GM23338 (cell line): ENCODE measurements around the gene DRD4. TPM values are rescaled to one million over a fixed set of nuclear protein-coding genes. Genes with fewer than 3 reads are reported as not detected.

Source experiments
- ATAC-seq: fragments of 200-7000 bp; cut with Tn5 transposase; 3 replicates; pipeline ENCODE4 v1.9.1; 2020
- DNase-seq: peaks from one replicate; pipeline ENCODE4 v3.0.0-alpha.2; 2015; ENCODE audit warnings: low spot score
- H2AFZ ChIP-seq: fragments of 200-600 bp; sonication (generic); 2 replicates; pipeline ENCODE4 v1.8.0; 2016; ENCODE audit warnings: antibody characterized with exemption, mild to moderate bottlenecking, moderate library complexity
- H3F3A ChIP-seq: fragments of 200-600 bp; sonication (generic); replicated peaks from 2 replicates; pipeline ENCODE4 v1.8.0; 2017; ENCODE audit warnings: antibody characterized with exemption, mixed run types, low read depth
- H3K27ac ChIP-seq: fragments of 200-600 bp; sonication (generic); 2 replicates; pipeline ENCODE4 v1.6.1; 2016; ENCODE audit warnings: low read depth
- H3K27me3 ChIP-seq: fragments of 200-600 bp; sonication (generic); 2 replicates; pipeline ENCODE4 v1.8.0; 2016; ENCODE audit warnings: mild to moderate bottlenecking, mixed run types, moderate library complexity; ENCODE audit not compliant: insufficient read depth
- H3K36me3 ChIP-seq: fragments of 200-600 bp; sonication (generic); 2 replicates; pipeline ENCODE4 v1.8.0; 2016; ENCODE audit warnings: mild to moderate bottlenecking; ENCODE audit not compliant: insufficient read depth
- H3K4me1 ChIP-seq: fragments of 200-600 bp; sonication (generic); 2 replicates; pipeline ENCODE4 v1.8.0; 2016; ENCODE audit warnings: mild to moderate bottlenecking, moderate library complexity; ENCODE audit not compliant: insufficient read depth
- H3K4me2 ChIP-seq: fragments of 200-600 bp; sonication (generic); 2 replicates; pipeline ENCODE4 v1.7.1; 2017; ENCODE audit warnings: mixed run types
- H3K4me3 ChIP-seq: fragments of 200-600 bp; sonication (generic); 2 replicates; pipeline ENCODE4 v1.6.1; 2016; ENCODE audit warnings: mixed run types
- H3K79me2 ChIP-seq: fragments of 200-600 bp; sonication (generic); replicated peaks from 2 replicates; pipeline ENCODE4 v1.8.0; 2017; ENCODE audit warnings: mild to moderate bottlenecking; ENCODE audit not compliant: insufficient read depth
- H3K9me2 ChIP-seq: fragments of 200-600 bp; sonication (generic); 2 replicates; pipeline ENCODE4 v1.8.0; 2017; ENCODE audit not compliant: insufficient read depth
- H4K20me1 ChIP-seq: fragments of 200-600 bp; sonication (generic); replicated peaks from 2 replicates; pipeline ENCODE4 v1.8.0; 2017; ENCODE audit warnings: mild to moderate bottlenecking; ENCODE audit not compliant: insufficient read depth
- H3K27ac Mint-ChIP-seq: 2 replicates; pipeline ENCODE4 v1.8.0; 2020; ENCODE audit warnings: inconsistent platforms, mild to moderate bottlenecking, moderate library complexity, mixed read lengths
- H3K27me3 Mint-ChIP-seq: 3 replicates; pipeline ENCODE4 v1.8.0; 2022; ENCODE audit warnings: low read depth, mild to moderate bottlenecking, moderate library complexity, mixed read lengths, inconsistent platforms; ENCODE audit not compliant: insufficient read depth, poor library complexity
- H3K36me3 Mint-ChIP-seq: 3 replicates; pipeline ENCODE4 v1.8.0; 2021; ENCODE audit warnings: low read depth, mild to moderate bottlenecking, inconsistent platforms, moderate library complexity, mixed read lengths
- H3K4me1 Mint-ChIP-seq: 3 replicates; pipeline ENCODE4 v1.8.0; 2020; ENCODE audit warnings: mild to moderate bottlenecking, inconsistent platforms, mixed read lengths
- H3K4me3 Mint-ChIP-seq: 3 replicates; pipeline ENCODE4 v1.8.0; 2021; ENCODE audit warnings: moderate library complexity, mild to moderate bottlenecking, inconsistent platforms, mixed read lengths
- H3K9me3 Mint-ChIP-seq: 3 replicates; pipeline ENCODE4 v1.8.0; 2020; ENCODE audit warnings: moderate library complexity, mild to moderate bottlenecking, inconsistent platforms, mixed read lengths
- CREB1 ChIP-seq: fragments of 250-450 bp; sonication (Bioruptor Pico); IDR thresholded peaks from 2 replicates; pipeline ENCODE4 v1.5.0; 2020; ENCODE audit warnings: low read depth, mild to moderate bottlenecking, moderate library complexity
- CTCF ChIP-seq, 2 experiments: fragments of 200-600 bp in 1 of 2; sonication (generic) in 1 of 2; conservative IDR thresholded peaks; 2 replicates each; pipeline versions ENCODE4 v1.5.1 to v1.6.1; 2016 to 2017; ENCODE audit warnings: antibody characterized with exemption in 2 of 2, low read depth in 2 of 2, mild to moderate bottlenecking in 2 of 2, moderate library complexity in 1 of 2
- EZH2 ChIP-seq: fragments of 200-600 bp; sonication (generic); IDR thresholded peaks from one replicate; pipeline ENCODE4 v1.8.0; 2017; ENCODE audit warnings: antibody characterized with exemption, mild to moderate bottlenecking, low read depth; ENCODE audit not compliant: unreplicated experiment
- EZH2phosphoT487 ChIP-seq: fragments of 200-600 bp; sonication (generic); IDR thresholded peaks from one replicate; pipeline ENCODE4 v1.8.1; 2018; ENCODE audit warnings: antibody characterized with exemption; ENCODE audit not compliant: unreplicated experiment
- NANOG ChIP-seq: IDR thresholded peaks from 2 replicates; pipeline ENCODE4 v1.6.1; 2016; ENCODE audit warnings: antibody characterized with exemption, borderline replicate concordance
- POLR2AphosphoS5 ChIP-seq: IDR thresholded peaks from 2 replicates; pipeline ENCODE4 v1.6.1; 2016; ENCODE audit warnings: antibody characterized with exemption, low read depth
- REST ChIP-seq: IDR thresholded peaks from one replicate; pipeline ENCODE4 v1.6.1; 2018; ENCODE audit warnings: antibody characterized with exemption; ENCODE audit not compliant: unreplicated experiment
- STAT1 ChIP-seq: IDR thresholded peaks from one replicate; pipeline ENCODE4 v1.6.1; 2016; ENCODE audit warnings: antibody characterized with exemption; ENCODE audit not compliant: unreplicated experiment
- ZNF114 ChIP-seq: fragments of 250-450 bp; sonication (Bioruptor Pico); IDR thresholded peaks from 2 replicates; pipeline ENCODE4 v1.5.0; 2020; ENCODE audit warnings: mild to moderate bottlenecking, moderate library complexity
- ZNF331 ChIP-seq: fragments of 250-450 bp; sonication (Bioruptor Pico); IDR thresholded peaks from 2 replicates; pipeline ENCODE4 v1.5.0; 2020; ENCODE audit warnings: low read depth, mild to moderate bottlenecking, moderate library complexity
- polyA plus RNA-seq: library from polyadenylated mRNA; unstranded; fragments of >200 nt; fragmentation: Nextera tagmentation; extraction: Ambion mirVana; gene quantifications from 2 replicates; pipeline ENCODE4 v1.2.1, GENCODE V29; 2016
- total RNA-seq: library from RNA; depleted of rRNA; stranded (reverse); fragments of >200 nt; shearing (Covaris generic); gene quantifications from 2 replicates; pipeline ENCODE4 v1.2.3, GENCODE V29; 2014

Gene DRD4
- total and polyA plus RNA-seq, 2 experiments from 2014 or later = 1.0 to 1.8 TPM

- no peak overlapping the region for H3K27ac ChIP-seq
- H3K4me3 Mint-ChIP-seq = no peak overlapping the region
- H3K27me3 Mint-ChIP-seq = peaks cover 10% of the 10 kb centered on the region
- TF ChIP-seq ZNF331 (CRISPR knock-in tag) = no peak
- 0 out of 2 replicates have a peak, but pooled peaks cover 8% of the 10 kb centered on the region for H4K20me1 ChIP-seq
- DNase-seq = no peak
- H3K4me3 ChIP-seq = no peak overlapping the region
- peaks cover 14% of the 10 kb centered on the region for H3F3A ChIP-seq
- H3K4me1 ChIP-seq = peaks cover 11% of the 10 kb centered on the region; the same call in 1 of the 2 replicates
- no peak for ATAC-seq
- H3K36me3 ChIP-seq = no peaks in the 10 kb centered on the region
- no peaks in the 10 kb centered on the region for H3K27me3 ChIP-seq
- no peak overlapping the region for H3K27ac Mint-ChIP-seq
- H3K4me2 ChIP-seq = no peak overlapping the region
- no peaks in the 10 kb centered on the region for H3K9me3 Mint-ChIP-seq
- H2AFZ ChIP-seq = no peak overlapping the region
- H3K9me2 ChIP-seq = no peaks in the 10 kb centered on the region
- H3K4me1 Mint-ChIP-seq = no peaks in the 10 kb centered on the region; the same call in 2 of the 3 replicates
- H3K36me3 Mint-ChIP-seq = no peaks in the 10 kb centered on the region; the same call in 2 of the 3 replicates
- no peaks in the 10 kb centered on the region for H3K79me2 ChIP-seq
Measured at GRCh38 chr11:617912-618682, 19.0 kb upstream of the DRD4 start.

DNA sequence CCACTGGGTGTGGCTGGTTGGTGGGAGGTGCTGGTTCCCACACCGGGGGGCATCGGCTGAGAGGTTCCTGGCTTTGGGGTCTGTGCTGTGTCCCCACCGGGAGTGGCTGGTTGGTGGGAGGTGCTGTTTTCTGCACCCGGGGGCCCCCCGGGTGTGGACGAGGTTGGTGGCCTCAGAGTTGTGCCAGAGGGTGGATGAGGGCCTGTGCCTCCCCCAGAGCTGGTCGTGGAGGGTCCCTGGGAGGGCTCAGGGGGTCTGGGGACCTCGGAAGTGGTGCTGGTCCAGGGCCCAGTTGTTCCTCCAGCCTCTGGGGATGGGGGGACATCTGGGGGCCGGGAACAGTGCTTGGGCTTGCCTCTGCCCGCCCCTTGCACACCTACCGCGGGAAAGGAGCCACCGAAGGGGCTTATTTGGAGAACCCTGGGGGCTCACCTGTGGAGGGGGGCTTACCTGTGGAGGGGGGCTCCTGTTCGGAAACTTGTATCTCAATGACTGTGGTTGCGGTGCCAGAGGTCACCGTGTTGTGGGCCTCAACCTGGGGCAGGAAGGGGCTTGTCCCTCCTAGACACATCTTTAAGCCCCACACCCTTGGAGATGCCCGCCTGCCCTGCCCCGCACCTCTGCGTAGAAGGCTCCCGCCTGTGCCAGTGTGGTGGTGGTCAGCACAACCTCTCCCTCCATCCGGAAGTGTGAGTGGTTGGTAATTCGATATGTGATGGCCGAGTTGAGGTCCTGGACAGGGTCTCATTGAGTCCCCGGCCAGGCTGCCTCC is 18.0 kb upstream of the DRD4 start:
- no peak overlapping the region for H3K4me2 ChIP-seq
- H2AFZ ChIP-seq = no peak overlapping the region
- H4K20me1 ChIP-seq = 0 out of 2 replicates have a peak, but pooled peaks cover 3% of the 10 kb centered on the region
- H3K4me1 ChIP-seq = peaks cover 11% of the 10 kb centered on the region; the same call in 1 of the 2 replicates
- Mint-ChIP-seq H3K36me3 (no peaks in the 10 kb centered on the region), H3K4me3 (no peak overlapping the region), H3K27me3 (peaks cover 14% of the 10 kb centered on the region), H3K4me1 (no peaks in the 10 kb centered on the region; the same call in 2 of the 3 replicates), H3K9me3 (no peaks in the 10 kb centered on the region), H3K27ac (no peak overlapping the region)
- peaks cover 11% of the 10 kb centered on the region for H3F3A ChIP-seq
- H3K79me2 ChIP-seq = no peaks in the 10 kb centered on the region
- TF ChIP-seq STAT1 = no peak
- TF ChIP-seq NANOG = no peak
- TF ChIP-seq EZH2 = no peak
- no peaks in the 10 kb centered on the region for H3K36me3 ChIP-seq
- no peaks in the 10 kb centered on the region for H3K9me2 ChIP-seq
- no peak for ATAC-seq
- no peaks in the 10 kb centered on the region for H3K27me3 ChIP-seq
- H3K4me3 ChIP-seq = no peak overlapping the region
- H3K27ac ChIP-seq = no peak overlapping the region
- no peak for DNase-seq

GRCh38 chr11:619628-620050 is 17.4 kb upstream of the DRD4 start:
- H3K4me1 Mint-ChIP-seq = no peaks in the 10 kb centered on the region; the same call in 2 of the 3 replicates
- H3K4me3 Mint-ChIP-seq = no peak overlapping the region
- ATAC-seq (no peak), DNase-seq (no peak)
- Histone ChIP-seq H3K4me2 (no peak overlapping the region), H3K27me3 (no peaks in the 10 kb centered on the region), H3K27ac (no peak overlapping the region), H3K9me2 (no peaks in the 10 kb centered on the region), H3K4me1 (peaks cover 7% of the 10 kb centered on the region; the same call in 1 of the 2 replicates), H3K79me2 (no peaks in the 10 kb centered on the region), H4K20me1 (no peaks in the 10 kb centered on the region), H3K4me3 (no peak overlapping the region), H2AFZ (no peak overlapping the region), H3K36me3 (no peaks in the 10 kb centered on the region), H3F3A (peaks cover 9% of the 10 kb centered on the region)
- H3K27ac Mint-ChIP-seq = no peak overlapping the region
- H3K27me3 Mint-ChIP-seq = peaks cover 14% of the 10 kb centered on the region
- no peaks in the 10 kb centered on the region for H3K36me3 Mint-ChIP-seq
- no peaks in the 10 kb centered on the region for H3K9me3 Mint-ChIP-seq
- TF ChIP-seq ZNF114 (CRISPR knock-in tag) (no peak), CTCF (conservative IDR thresholded peaks at IDR 0.05; ENCODE audit: low read depth in 2 of 2) (no peak), EZH2phosphoT487 (no peak), POLR2AphosphoS5 (no peak), CREB1 (CRISPR knock-in tag) (no peak), REST (no peak)
